HepG2 (cell line): Measurements from ENCODE around the gene XPO1. TPM values are rescaled to one million over a fixed set of nuclear protein-coding genes. Genes with fewer than 3 reads are reported as not detected.

Experiments
- ATAC-seq: fragments of 200-7000 bp; cut with Tn5 transposase; 3 replicates; pipeline ENCODE4 v1.9.1; 2020; ENCODE audit warnings: mild to moderate bottlenecking, moderate library complexity
- BruUV-seq: library from RNA; stranded (reverse); fragments of 400-500 nt; replicated peaks from 2 replicates; lab custom pipeline; 2021; lab: Mats Ljungman, UMichigan
- CTCF ChIA-PET: fragments of 300-600 bp; formaldehyde crosslinking; extraction: SDS; loops from one replicate; lab custom pipeline; 2021; ENCODE audit warnings: low total read pairs, inconsistent platforms, low intra/inter-chr PET ratio; lab: Yijun Ruan, JAX
- POLR2A ChIA-PET: fragments of 350-600 bp; sonication (Branson Sonifier 250); formaldehyde crosslinking; loops from one replicate; lab custom pipeline; 2020; ENCODE audit warnings: antibody characterized with exemption, inconsistent platforms; lab: Yijun Ruan, JAX
- DNase-seq: peaks from one replicate; pipeline ENCODE4 v3.0.0-alpha.2; 2015; ENCODE audit warnings: low spot score
- FAIRE-seq: peaks from 3 replicates; lab custom pipeline; 2011; peaks lifted over from hg19 to GRCh38; lab: Jason Lieb, UNC
- H2AFZ ChIP-seq: one replicate; pipeline ENCODE4 v1.6.1; 2011; ENCODE audit warnings: low read length, inconsistent platforms
- H3K27ac ChIP-seq: fragments of 300-600 bp; 3 replicates; pipeline ENCODE4 v1.8.0; 2011; ENCODE audit warnings: mixed run types, mild to moderate bottlenecking, mixed read lengths, low read length, inconsistent platforms; ENCODE audit not compliant: insufficient read depth; ENCODE audit errors: extremely low read length
- H3K27me3 ChIP-seq, 2 experiments: fragments of 200-600 bp in 1 of 2; 2 replicates in 1 of 2; 3 replicates in 1 of 2; pipeline versions ENCODE4 v1.6.0 to v1.8.0; 2011; ENCODE audit warnings: low read length in 2 of 2, mild to moderate bottlenecking in 2 of 2, moderate library complexity in 2 of 2, inconsistent platforms in 1 of 2; ENCODE audit not compliant: insufficient read depth in 2 of 2, control insufficient read depth in 1 of 2
- H3K36me3 ChIP-seq, 2 experiments: fragments of 200-600 bp in 1 of 2; replicated peaks in 1 of 2; 2 replicates in 1 of 2; 3 replicates in 1 of 2; pipeline versions ENCODE4 v1.5.1 to v1.8.0; 2011; ENCODE audit warnings: low read length in 2 of 2, inconsistent platforms in 1 of 2; ENCODE audit not compliant: insufficient read depth in 2 of 2, control insufficient read depth in 1 of 2
- H3K4me1 ChIP-seq: 2 replicates; pipeline ENCODE4 v1.5.1; 2012; ENCODE audit warnings: low read length, inconsistent platforms; ENCODE audit not compliant: insufficient read depth
- H3K4me2 ChIP-seq: 2 replicates; pipeline ENCODE4 v1.6.0; 2011; ENCODE audit warnings: low read depth, low read length, inconsistent platforms
- H3K4me3 ChIP-seq, 3 experiments: fragments of 200-600 bp in 1 of 3; sonication (generic), shearing (Covaris generic) in 1 of 3; replicated peaks in 1 of 3; 2 replicates each; pipeline ENCODE4 v1.5.1; 2011 to 2016; ENCODE audit warnings: low read length in 3 of 3, inconsistent platforms in 2 of 3, low read depth in 2 of 3, mild to moderate bottlenecking in 2 of 3, control low read depth in 1 of 3, mixed read lengths in 1 of 3; ENCODE audit not compliant: insufficient read depth in 1 of 3
- H3K79me2 ChIP-seq: one replicate; pipeline ENCODE4 v1.6.1; 2011; ENCODE audit warnings: low read length, inconsistent platforms; ENCODE audit not compliant: insufficient read depth
- H3K9ac ChIP-seq: 2 replicates; pipeline ENCODE4 v1.6.0; 2011; ENCODE audit warnings: mild to moderate bottlenecking, low read depth, low read length, inconsistent platforms; ENCODE audit not compliant: insufficient read depth
- H3K9me3 ChIP-seq: 2 replicates; pipeline ENCODE4 v1.5.1; 2012; ENCODE audit warnings: mild to moderate bottlenecking, low read length
- H4K20me1 ChIP-seq: 2 replicates; pipeline ENCODE4 v1.6.0; 2011; ENCODE audit warnings: inconsistent platforms, mild to moderate bottlenecking, low read length, moderate library complexity; ENCODE audit not compliant: insufficient read depth
- FOXK1 ChIP-seq: sonication (generic); formaldehyde crosslinking; IDR thresholded peaks from 2 replicates; pipeline ENCODE4 v1.4.0; 2020; ENCODE audit warnings: low read depth, missing genetic modification reagents, borderline replicate concordance
- HOXA9 ChIP-seq: sonication (generic); formaldehyde crosslinking; IDR thresholded peaks from 2 replicates; pipeline ENCODE4 v1.8.1; 2022; ENCODE audit warnings: missing genetic modification reagents, mild to moderate bottlenecking, moderate library complexity, borderline replicate concordance
- ZBTB42 ChIP-seq: sonication (generic); formaldehyde crosslinking; IDR thresholded peaks from 2 replicates; pipeline ENCODE4 v1.5.0; 2020; ENCODE audit warnings: mild to moderate bottlenecking, missing genetic modification reagents
- ZNF768 ChIP-seq: sonication (generic); formaldehyde crosslinking; IDR thresholded peaks from 2 replicates; pipeline ENCODE4 v1.4.0; 2020; ENCODE audit warnings: missing genetic modification reagents
- whole genome bisulfite sequencing: methylation state at CpG from one replicate; pipeline ENCODE4 v1.1.6; 2017; ENCODE audit warnings: low lambda C conversion rate; 5-methylcytosine and 5-hydroxymethylcytosine counted together
- in situ Hi-C: cut with HindIII; loops from 2 replicates; pipeline ENCODE4 v1.10.0; 2017; ENCODE audit warnings: low pct_unique_long_range_greater_than_20kb; ENCODE audit not compliant: extremely low pct_ligation_motif_present
- intact Hi-C: fragments of 100-400 bp; cut with micrococcal nuclease; formaldehyde crosslinking; loops from one replicate; pipeline ENCODE4 v1.10.0; 2022; ENCODE audit not compliant: unreplicated experiment
- polyA plus RNA-seq, 8 experiments: library from polyadenylated mRNA; depleted of rRNA in 3 of 8; stranded (reverse) in 7 of 8; unstranded in 1 of 8; fragments of >200 nt; fragmentation: Illumina TruSeq in 4 of 8; extraction: Trizol in 4 of 8; gene quantifications; 2 replicates each; pipeline versions ENCODE4 v1.2.1 to v1.2.3, GENCODE V29; 2011 to 2016; ENCODE audit warnings: low read depth in 4 of 8, missing spikeins in 1 of 8, mixed read lengths in 1 of 8; ENCODE audit not compliant: insufficient read depth in 1 of 8
- total RNA-seq, 5 experiments: library from RNA; depleted of rRNA; stranded (reverse); fragments of >200 nt; fragmentation: Illumina TruSeq; extraction: Trizol; gene quantifications; 2 replicates each; pipeline ENCODE4 v1.2.3, GENCODE V29; 2016; ENCODE audit warnings: low read depth in 1 of 5
- TF ChIP-seq, protein P1 (sequence below): sonication (generic); formaldehyde crosslinking; IDR thresholded peaks from 2 replicates; pipeline ENCODE4 v1.5.1; 2020; ENCODE audit warnings: missing genetic modification reagents, mild to moderate bottlenecking, borderline replicate concordance

The XPO1 gene
- total and polyA plus RNA-seq, 2 of the 13 experiments (the other 11 are each of a cell fraction or from before 2014, with no cell fraction given), result 67.4 to 212 TPM

- ChIA-PET CTCF (no interaction called here), POLR2A (interaction anchor here (0.5 to 1.5 kb wide), 2 partner anchors 25 to 422 kb away, joined by 3 read pairs; partner anchors contain the start of gene XPO1)
- no peak for DNase-seq
- no peak for TF ChIP-seq ZBTB42 (CRISPR knock-in tag)
- TF ChIP-seq FOXK1 (CRISPR knock-in tag), result no peak
- TF ChIP-seq HOXA9 (CRISPR knock-in tag), result no peak
- TF ChIP-seq ZNF768, result no peak
- TF ChIP-seq, protein P1, sequence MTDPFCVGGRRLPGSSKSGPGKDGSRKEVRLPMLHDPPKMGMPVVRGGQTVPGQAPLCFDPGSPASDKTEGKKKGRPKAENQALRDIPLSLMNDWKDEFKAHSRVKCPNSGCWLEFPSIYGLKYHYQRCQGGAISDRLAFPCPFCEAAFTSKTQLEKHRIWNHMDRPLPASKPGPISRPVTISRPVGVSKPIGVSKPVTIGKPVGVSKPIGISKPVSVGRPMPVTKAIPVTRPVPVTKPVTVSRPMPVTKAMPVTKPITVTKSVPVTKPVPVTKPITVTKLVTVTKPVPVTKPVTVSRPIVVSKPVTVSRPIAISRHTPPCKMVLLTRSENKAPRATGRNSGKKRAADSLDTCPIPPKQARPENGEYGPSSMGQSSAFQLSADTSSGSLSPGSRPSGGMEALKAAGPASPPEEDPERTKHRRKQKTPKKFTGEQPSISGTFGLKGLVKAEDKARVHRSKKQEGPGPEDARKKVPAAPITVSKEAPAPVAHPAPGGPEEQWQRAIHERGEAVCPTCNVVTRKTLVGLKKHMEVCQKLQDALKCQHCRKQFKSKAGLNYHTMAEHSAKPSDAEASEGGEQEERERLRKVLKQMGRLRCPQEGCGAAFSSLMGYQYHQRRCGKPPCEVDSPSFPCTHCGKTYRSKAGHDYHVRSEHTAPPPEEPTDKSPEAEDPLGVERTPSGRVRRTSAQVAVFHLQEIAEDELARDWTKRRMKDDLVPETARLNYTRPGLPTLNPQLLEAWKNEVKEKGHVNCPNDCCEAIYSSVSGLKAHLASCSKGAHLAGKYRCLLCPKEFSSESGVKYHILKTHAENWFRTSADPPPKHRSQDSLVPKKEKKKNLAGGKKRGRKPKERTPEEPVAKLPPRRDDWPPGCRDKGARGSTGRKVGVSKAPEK (CRISPR knock-in tag), result no peak
- Histone ChIP-seq H3K4me3 (no peak overlapping the region), H3K4me1 (peaks cover 29% of the 10 kb centered on the region; the same call in 1 of the 2 replicates), H3K27ac (no peak overlapping the region), H3K4me2 (no peak overlapping the region), H3K27me3 (no peaks in the 10 kb centered on the region), H3K9ac (no peak overlapping the region), H2AFZ (no peak overlapping the region), H3K9me3 (no peaks in the 10 kb centered on the region), H3K79me2 (peaks cover 91% of the 10 kb centered on the region), H4K20me1 (0 out of 2 replicates have a peak, but pooled peaks cover 3% of the 10 kb centered on the region), H3K36me3 (peaks cover 13 to 85% of the 10 kb centered on the region in 2 experiments)
- ATAC-seq, result peak; percentile 10; the same call in 1 of the 3 replicates
- no peak for FAIRE-seq
- in situ Hi-C loops, result no loop called here
- no TSS peak for BruUV-seq
- WGBS, result 91% methylated on average over 12 of the region's 12 CpGs
- intact Hi-C loops, result no loop called here
Measured at GRCh38 chr2:61512768-61513398, 25.3 kb downstream of the XPO1 start.
